Glomerular visceral epithelial cell (primary cell): ENCODE measurements around the gene RCCD1.

Experiments used
- DNase-seq: peaks from one replicate; pipeline ENCODE4 v3.0.0-alpha.2; 2016; ENCODE audit errors: extremely low spot score

RCCD1 gene

DNA sequence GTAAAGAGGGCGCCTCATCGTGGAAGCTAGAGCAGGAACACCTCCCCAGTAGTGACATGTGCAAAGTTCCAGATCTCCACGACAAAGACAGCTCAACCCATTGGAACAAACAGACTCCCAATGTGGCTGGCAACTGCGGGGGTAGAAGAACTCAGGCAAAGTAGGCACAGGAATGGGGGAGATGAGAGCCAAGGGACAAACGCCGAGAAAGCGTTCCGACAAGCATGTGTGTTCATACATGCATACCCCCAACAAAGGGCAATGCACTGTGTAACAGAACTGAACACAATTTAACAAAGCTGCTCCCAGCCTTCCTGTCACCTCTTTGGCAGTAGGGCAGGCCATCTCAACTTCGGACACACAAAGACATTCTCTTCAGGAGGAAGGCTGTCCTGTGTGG is 11.6 kb downstream of the RCCD1 start:
- DNase-seq = no peak

GRCh38 chr15:90967206-90967605 is 12.5 kb downstream of the RCCD1 start:
- no peak for DNase-seq

- DNase-seq = no peak
Measured at GRCh38 chr15:90968434-90968833, 13.8 kb downstream of the RCCD1 start.

- DNase-seq = no peak
Measured at GRCh38 chr15:90970274-90970673, 15.6 kb downstream of the RCCD1 start.

- no peak for DNase-seq
Measured at GRCh38 chr15:90972133-90972532, 17.4 kb downstream of the RCCD1 start.

DNA sequence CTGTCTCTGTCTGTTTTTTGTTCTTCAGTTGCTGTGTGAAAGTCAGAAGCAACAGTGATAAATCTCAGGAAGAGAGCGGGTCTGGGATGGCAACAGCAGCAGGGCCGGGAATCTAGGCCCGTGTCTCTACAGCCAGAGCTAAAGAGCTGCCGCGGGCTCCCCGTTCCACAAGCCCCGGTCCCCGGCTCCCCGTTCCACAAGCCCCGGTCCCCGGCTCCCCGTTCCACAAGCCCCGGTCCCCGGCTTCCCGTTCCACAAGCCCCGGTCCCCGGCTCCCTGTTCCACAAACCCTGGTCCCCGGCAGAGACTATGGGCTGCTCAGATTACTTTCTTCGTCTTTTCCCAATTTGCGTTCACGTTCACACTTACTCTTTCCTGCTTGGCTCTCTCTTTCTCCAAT is 19.5 kb downstream of the RCCD1 start:
- no peak for DNase-seq

DNA sequence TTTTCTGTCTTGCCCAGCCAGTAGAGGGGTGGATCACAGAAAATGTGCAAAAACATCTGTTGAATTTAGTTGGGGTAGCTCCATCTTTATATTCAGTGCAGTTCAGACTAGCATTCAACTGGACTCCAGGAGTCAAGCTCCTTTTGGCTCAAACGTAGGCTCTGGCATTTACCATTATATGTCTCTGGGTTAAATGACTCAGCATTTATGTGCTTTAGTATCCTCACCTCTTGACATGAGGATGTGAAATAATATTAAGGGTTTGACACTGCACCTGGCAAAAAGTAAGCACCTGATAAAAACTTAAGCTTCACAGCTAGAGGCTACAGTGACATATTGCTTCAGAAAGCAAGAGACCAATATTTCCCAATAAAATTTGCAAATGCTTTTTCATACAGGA is 24.9 kb downstream of the RCCD1 start:
- no peak for DNase-seq

- no peak for DNase-seq
Measured at GRCh38 chr15:90981681-90982080, 27.0 kb downstream of the RCCD1 start.

- DNase-seq = no peak
Measured at GRCh38 chr15:90982135-90982534, 27.5 kb downstream of the RCCD1 start.

GRCh38 chr15:90986790-90987507 is 32.3 kb downstream of the RCCD1 start:
- DNase-seq = no peak

DNA sequence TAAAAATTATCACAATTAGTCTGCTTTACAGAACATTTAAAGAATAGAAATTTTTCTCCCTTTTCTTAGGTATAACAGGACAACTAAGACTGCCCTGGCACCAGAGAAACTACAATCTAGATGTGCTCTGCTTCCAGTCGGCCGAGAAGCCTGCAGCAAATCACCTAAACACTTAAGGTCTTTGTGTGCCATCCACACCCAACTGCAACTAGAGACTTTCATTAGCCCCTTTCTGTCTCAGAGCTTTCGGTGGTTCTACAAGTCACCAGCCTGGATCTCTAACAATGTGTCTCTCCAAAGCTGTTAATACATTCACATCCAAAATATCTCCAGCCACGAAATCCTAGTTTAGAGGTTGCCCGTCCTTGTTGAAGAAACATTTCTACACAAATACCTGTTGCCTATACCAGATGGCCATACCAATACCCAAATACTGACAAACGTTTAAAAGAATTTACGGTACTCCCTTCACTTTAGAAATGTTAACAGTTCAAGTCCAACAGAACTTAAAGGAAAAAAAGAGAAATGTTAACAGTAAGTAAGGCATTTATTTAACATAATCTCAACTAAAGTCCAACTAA is 33.0 kb downstream of the RCCD1 start:
- DNase-seq = no peak

GRCh38 chr15:90988296-90988695 is 33.6 kb downstream of the RCCD1 start:
- no peak for DNase-seq

- no peak for DNase-seq
Measured at GRCh38 chr15:90989040-90989768, 34.5 kb downstream of the RCCD1 start.

GRCh38 chr15:90990446-90990845 is 35.8 kb downstream of the RCCD1 start:
- no peak for DNase-seq

DNA sequence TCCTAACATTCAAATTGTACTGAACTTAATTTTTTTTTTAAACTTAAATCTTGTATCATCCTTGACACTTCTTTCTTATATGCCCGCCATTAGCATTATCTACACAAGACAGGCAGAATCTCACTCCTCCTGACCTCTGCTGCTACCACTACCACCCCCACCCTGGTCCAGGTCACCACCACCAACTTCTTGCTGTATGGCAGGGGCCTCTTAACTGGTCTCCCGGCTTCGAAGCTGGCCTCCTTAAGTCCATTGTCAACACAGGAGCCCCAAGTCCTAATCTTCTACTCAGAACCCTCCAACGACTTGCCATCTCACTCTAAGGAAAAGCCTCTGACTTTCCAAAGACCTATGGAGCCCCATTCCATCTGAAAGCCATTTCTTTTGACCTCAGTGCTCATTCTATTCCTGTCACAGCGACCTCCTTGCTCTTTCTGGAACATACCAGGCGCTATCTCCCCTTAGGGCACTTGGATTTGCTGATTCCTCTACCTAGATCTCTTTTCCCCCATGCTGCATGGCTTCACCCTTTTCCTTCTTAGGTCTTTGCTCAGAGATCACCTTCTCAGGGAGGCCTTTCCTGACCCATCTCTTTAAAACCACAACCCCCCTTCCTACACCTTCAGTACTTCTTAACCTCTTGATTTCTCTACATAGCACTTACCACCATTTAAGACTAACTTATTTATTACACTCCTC is 37.1 kb downstream of the RCCD1 start:
- no peak for DNase-seq

- DNase-seq = no peak
Measured at GRCh38 chr15:90994059-90994416, 39.4 kb downstream of the RCCD1 start.

DNA sequence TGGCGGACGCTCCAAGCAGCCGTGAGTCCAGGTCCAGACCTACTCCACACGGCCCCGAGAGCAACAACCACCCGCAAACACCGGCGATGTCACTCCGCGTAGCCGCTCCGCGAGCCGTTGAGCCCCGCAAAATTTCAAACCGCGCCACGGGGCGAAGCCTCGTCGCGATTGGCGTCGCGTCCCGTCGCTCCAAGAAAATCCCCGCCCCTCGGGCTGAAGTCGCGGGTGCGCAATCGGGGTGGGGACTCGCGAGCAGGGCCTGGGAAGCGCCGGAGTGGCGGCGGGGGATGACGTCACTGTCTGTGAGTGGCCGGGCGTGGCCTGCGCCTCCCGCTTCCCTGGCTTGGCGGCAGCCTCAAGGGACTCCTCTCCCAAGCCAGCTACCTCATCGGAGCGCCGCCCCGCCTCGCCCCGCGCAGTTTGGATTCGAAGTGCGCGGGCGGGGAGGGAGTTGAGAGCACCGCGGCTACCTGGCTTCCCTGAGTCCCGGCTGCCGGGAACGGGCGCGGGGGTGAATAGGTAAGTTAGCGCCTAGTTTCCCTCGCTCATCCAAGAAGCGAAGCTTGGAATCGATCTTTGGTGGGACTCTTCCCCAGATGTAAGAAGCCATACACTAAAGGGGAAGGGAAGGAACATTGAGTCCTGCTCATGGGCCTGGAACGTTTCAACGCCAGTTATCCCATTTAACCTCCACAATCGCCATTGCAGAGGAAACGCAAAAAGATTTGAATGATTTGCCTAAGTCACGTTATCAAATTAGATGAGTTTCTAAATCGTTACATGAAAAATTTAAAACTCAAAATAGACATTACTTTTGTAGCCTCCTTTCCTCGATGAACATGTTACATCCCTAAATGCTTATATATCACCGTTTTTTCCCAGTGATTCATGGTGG is 40.0 kb downstream of the RCCD1 start, which contains the start of gene PRC1:
PRC1 (minus strand) TSS at position 119 of the 895 bp plus-strand sequence; CDS start at position 1, 118 bp downstream.
- DNase-seq = peak; percentile 99

GRCh38 chr15:90998737-90999136 is 44.1 kb downstream of the RCCD1 start:
- no peak for DNase-seq

DNA sequence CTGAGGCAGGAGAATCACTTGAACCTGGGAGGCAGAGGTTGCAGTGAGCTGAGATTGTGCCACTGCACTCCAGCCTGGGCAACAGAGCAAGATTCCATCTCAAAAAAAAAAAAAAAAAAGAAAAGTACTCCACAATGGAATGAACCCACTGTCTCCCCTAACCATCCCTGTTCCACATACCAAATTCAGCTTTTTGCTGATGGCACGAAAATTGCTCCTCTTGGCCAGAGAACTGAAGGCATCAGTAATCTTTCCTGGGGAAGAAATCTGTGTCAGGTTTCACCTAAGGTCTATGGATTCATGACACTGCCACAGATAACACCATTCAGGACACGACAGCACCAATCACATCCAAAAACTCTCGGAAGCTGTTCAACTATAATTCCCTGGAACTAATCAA is 46.5 kb downstream of the RCCD1 start:
- no peak for DNase-seq

DNA sequence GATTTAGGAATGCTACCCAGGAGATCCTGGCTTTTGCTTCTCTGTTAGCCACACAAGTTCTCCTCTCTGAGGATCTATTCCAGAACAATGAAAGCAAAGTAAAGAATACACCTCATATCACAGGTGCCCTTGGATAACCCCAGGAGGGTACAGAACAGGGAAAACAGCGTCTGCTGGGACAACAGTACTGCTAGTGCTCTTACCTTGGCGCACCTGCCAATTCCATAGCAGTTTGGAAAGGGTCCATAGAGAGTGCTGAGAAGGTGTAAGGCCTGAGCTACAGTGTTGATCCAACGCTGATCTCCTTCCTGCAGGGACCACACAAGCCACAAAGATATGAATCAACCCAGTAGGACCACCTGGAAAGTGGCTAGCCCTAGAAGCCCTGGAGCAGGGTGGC is 52.6 kb downstream of the RCCD1 start:
- no peak for DNase-seq
